ENCODE data around the gene SH3GLB2. TPM values are rescaled to one million over a fixed set of nuclear protein-coding genes. Genes with fewer than 3 reads are reported as not detected.

Gene SH3GLB2
- polyA plus RNA-seq, 2 of the 4 experiments (the other 2 are of a cell fraction) = 28.3 to 42.6 TPM

- no peak for TF ChIP-seq CTCF (IDR thresholded peaks at IDR 0.05)
- TF ChIP-seq HES2 (IDR thresholded peaks at IDR 0.05) = no peak
- no peak for TF ChIP-seq EHMT2 (IDR thresholded peaks at IDR 0.05; ENCODE audit: low read depth)
- no peak for TF ChIP-seq E2F6 (IDR thresholded peaks at IDR 0.05; ENCODE audit: borderline replicate concordance, low read depth)
These were observed 26.2 kb upstream of the SH3GLB2 start (continued) for GRCh38 chr9:129054163-129054851.

GRCh38 chr9:129053020-129053419 lies 24.9 kb upstream of the SH3GLB2 start:
- no peaks in the 10 kb centered on the region for H3K9me3 ChIP-seq
- no peak overlapping the region for H3K4me2 ChIP-seq
- POLR2A ChIA-PET = no interaction called here
- DNase-seq (ENCODE audit: low read depth in 1 of 2, low spot score in 1 of 2) = no peak
- H3K4me1 ChIP-seq = peaks cover 13% of the 10 kb centered on the region
- H3K27ac ChIP-seq = no peak overlapping the region
- 92% methylated on average over 6 of the region's 6 CpGs for WGBS (ENCODE audit: missing lambda C conversion rate)
- CTCF ChIA-PET = no interaction called here
- no peak for FAIRE-seq
- TF ChIP-seq HOXB13 (CRISPR knock-in tag; IDR thresholded peaks at IDR 0.05; ENCODE audit: low read depth) = no peak
- no peak for TF ChIP-seq CEBPB (IDR thresholded peaks at IDR 0.05)
- TF ChIP-seq JUNB (IDR thresholded peaks at IDR 0.05) = no peak
- no peak overlapping the region for H3K4me3 ChIP-seq
- no peak for ATAC-seq

GRCh38 chr9:129052592-129052991 lies 24.5 kb upstream of the SH3GLB2 start:
- H3K9me3 ChIP-seq = no peaks in the 10 kb centered on the region
- ChIA-PET POLR2A (no interaction called here), CTCF (no interaction called here)
- FAIRE-seq (no peak), ATAC-seq (no peak; a peak in 2 of 6 replicates), DNase-seq (ENCODE audit: low read depth in 1 of 2, low spot score in 1 of 2) (peak in 1 of 2 experiments; percentile 35)
- 70% methylated on average over 8 of the region's 8 CpGs for WGBS (ENCODE audit: missing lambda C conversion rate)
- H3K27ac ChIP-seq = no peak overlapping the region
- TF ChIP-seq JUNB (IDR thresholded peaks at IDR 0.05) (no peak), FOSB (CRISPR knock-in tag; IDR thresholded peaks at IDR 0.05) (no peak), CHD2 (IDR thresholded peaks at IDR 0.05; ENCODE audit: low read length, partially characterized antibody) (no peak), GATA3 (IDR thresholded peaks at IDR 0.05; ENCODE audit: borderline replicate concordance) (no peak), ESRRA (IDR thresholded peaks at IDR 0.05; ENCODE audit: borderline replicate concordance, low read length) (no peak), HEYL (CRISPR knock-in tag; IDR thresholded peaks at IDR 0.05) (no peak), HOXA7 (CRISPR knock-in tag; IDR thresholded peaks at IDR 0.05) (no peak), CBX8 (IDR thresholded peaks at IDR 0.05) (no peak), FOSL2 (IDR thresholded peaks at IDR 0.05) (no peak), FOSL2 (CRISPR knock-in tag; IDR thresholded peaks at IDR 0.05) (no peak), RARB (CRISPR knock-in tag; IDR thresholded peaks at IDR 0.05) (no peak), BCL3 (IDR thresholded peaks at IDR 0.05) (no peak), KDM1A (IDR thresholded peaks at IDR 0.05; ENCODE audit: low read depth) (no peak), FOXS1 (CRISPR knock-in tag; IDR thresholded peaks at IDR 0.05) (no peak), JUN (IDR thresholded peaks at IDR 0.05) (no peak), RCOR1 (IDR thresholded peaks at IDR 0.05; ENCODE audit: low read depth, low read length) (no peak), MAFK (IDR thresholded peaks at IDR 0.05; ENCODE audit: partially characterized antibody) (no peak), PHF8 (IDR thresholded peaks at IDR 0.05; ENCODE audit: borderline replicate concordance, low read depth) (no peak)
- H3K4me3 ChIP-seq = no peak overlapping the region
- H3K4me1 ChIP-seq = peaks cover 13% of the 10 kb centered on the region
- H3K4me2 ChIP-seq = no peak overlapping the region
